Measurements from ENCODE around the gene ANO10. TPM values are rescaled to one million over a fixed set of nuclear protein-coding genes. Genes with fewer than 3 reads are reported as not detected.

Gene ANO10
- polyA plus RNA-seq, 3 donors: 11.2 to 24.8 (median 21.6) TPM

DNA sequence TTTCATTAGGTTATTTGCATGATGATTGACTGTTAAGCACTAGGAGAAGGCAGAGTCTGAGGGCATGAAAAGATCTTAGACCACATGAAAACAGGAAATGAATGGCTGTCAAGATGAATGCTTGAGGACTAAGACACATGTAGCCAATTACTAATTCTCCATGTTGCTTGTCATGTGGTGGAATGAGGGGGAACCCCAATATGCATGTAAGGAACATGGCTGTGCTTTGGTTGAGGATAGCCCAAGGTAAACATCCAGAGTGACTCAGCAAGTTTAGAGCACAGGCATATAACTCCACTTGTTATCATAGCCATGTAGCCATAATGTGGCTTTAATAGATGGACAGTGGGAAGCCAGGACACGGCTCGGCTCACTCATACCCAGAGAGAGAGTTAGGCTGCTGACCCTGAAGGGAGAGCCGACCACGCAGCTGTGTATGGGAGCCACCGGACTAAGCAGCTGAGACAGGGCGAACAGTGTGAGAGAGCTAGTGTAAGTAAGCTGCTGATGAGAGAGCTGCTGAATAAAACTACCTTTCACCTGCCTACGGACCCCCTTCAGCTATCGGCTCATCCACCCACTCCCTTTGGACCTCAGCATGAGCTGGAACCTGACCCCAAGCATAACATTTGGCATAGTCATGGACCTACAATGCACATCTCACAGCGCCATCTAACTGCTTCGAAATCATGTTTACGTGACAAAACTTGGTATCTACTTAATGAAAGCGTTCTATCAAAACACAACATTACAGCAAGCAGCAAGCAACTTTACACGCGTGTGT, 37.6 kb downstream of the ANO10 start:
- Histone ChIP-seq H4K20me1 (ENCODE audit: insufficient read depth, low read length) (no peaks in the 10 kb centered on the region), H3K9ac (ENCODE audit: insufficient read depth, low read length, poor library complexity, severe bottlenecking) (no peak overlapping the region), H3K79me2 (ENCODE audit: insufficient read depth, low read length) (no peaks in the 10 kb centered on the region), H3K36me3 (replicated peaks in 1 of 2; ENCODE audit: control insufficient read depth in 1 of 2, insufficient read depth in 2 of 2, low read length in 2 of 2) (peaks cover 0 to 12% of the 10 kb centered on the region in 2 donors), H3K4me1 (ENCODE audit: control insufficient read depth in 1 of 2, insufficient read depth in 2 of 2, low read length in 2 of 2) (peaks cover 0 to 2% of the 10 kb centered on the region in 2 donors), H3K27me3 (ENCODE audit: control insufficient read depth in 2 of 2, insufficient read depth in 2 of 2, low read length in 2 of 2) (no peaks in the 10 kb centered on the region), H3K4me3 (replicated peaks in 1 of 3; ENCODE audit: low read depth in 2 of 3, low read length in 3 of 3) (no peak overlapping the region), H3K4me2 (replicated peaks; ENCODE audit: extremely low read depth, low read length, poor library complexity, severe bottlenecking) (no peak overlapping the region), H3K9me3 (replicated peaks in 1 of 2; ENCODE audit: control insufficient read depth in 1 of 2, insufficient read depth in 1 of 2, low read length in 2 of 2) (no peaks in the 10 kb centered on the region), H3K27ac (ENCODE audit: low read depth in 1 of 2, low read length in 2 of 2) (no peak overlapping the region), H2AFZ (ENCODE audit: insufficient read depth, low read depth, low read length, poor library complexity, severe bottlenecking) (no peak overlapping the region)
- no peak for DNase-seq
- WGBS (ENCODE audit: insufficient coverage): 100% methylated on average over 7 of the region's 14 CpGs
- Mint-ChIP-seq H3K36me3 (peaks cover 26 to 56% of the 10 kb centered on the region in 2 donors), H3K4me1 (peaks cover 11% of the 10 kb centered on the region), H3K4me3 (no peak overlapping the region), H3K27me3 (ENCODE audit: low read depth in 3 of 3) (no peaks in the 10 kb centered on the region), H3K27ac (peak overlapping the region in 1 of 7 donors; percentile 2), H3K9me3 (peaks cover 0 to 2% (median 0%) of the 10 kb centered on the region in 7 donors)
- TF ChIP-seq, protein P1, sequence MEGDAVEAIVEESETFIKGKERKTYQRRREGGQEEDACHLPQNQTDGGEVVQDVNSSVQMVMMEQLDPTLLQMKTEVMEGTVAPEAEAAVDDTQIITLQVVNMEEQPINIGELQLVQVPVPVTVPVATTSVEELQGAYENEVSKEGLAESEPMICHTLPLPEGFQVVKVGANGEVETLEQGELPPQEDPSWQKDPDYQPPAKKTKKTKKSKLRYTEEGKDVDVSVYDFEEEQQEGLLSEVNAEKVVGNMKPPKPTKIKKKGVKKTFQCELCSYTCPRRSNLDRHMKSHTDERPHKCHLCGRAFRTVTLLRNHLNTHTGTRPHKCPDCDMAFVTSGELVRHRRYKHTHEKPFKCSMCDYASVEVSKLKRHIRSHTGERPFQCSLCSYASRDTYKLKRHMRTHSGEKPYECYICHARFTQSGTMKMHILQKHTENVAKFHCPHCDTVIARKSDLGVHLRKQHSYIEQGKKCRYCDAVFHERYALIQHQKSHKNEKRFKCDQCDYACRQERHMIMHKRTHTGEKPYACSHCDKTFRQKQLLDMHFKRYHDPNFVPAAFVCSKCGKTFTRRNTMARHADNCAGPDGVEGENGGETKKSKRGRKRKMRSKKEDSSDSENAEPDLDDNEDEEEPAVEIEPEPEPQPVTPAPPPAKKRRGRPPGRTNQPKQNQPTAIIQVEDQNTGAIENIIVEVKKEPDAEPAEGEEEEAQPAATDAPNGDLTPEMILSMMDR (IDR thresholded peaks at IDR 0.05): no peak
- intact Hi-C loops (cut with micrococcal nuclease): no loop called here

DNA sequence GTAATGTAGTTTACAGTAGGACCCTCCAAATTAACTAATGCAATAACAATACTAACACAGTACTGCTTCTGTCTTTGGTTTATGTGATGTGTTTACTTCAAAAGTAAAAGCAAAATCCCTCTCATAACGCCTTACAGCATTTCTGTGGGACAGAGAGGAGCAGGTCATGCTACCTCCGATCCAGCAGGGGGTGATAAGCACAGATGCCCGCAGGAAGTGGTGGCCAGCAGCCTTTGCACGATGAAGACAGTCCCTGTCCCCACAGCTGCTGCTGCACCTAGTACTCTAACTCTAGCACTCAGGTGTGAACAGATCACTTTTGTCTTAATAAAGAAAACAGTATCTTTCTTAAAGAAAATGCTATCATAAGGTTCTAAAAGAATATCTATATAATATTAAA, 38.3 kb downstream of the ANO10 start:
- intact Hi-C loops (cut with micrococcal nuclease): no loop called here
- peaks cover 21 to 52% of the 10 kb centered on the region in 2 donors for H3K36me3 Mint-ChIP-seq
- Histone ChIP-seq H3K79me2 (ENCODE audit: insufficient read depth, low read length) (no peaks in the 10 kb centered on the region), H3K9me3 (replicated peaks in 1 of 2; ENCODE audit: control insufficient read depth in 1 of 2, insufficient read depth in 1 of 2, low read length in 2 of 2) (no peaks in the 10 kb centered on the region), H3K36me3 (replicated peaks in 1 of 2; ENCODE audit: control insufficient read depth in 1 of 2, insufficient read depth in 2 of 2, low read length in 2 of 2) (peaks cover 0 to 13% of the 10 kb centered on the region in 2 donors), H4K20me1 (ENCODE audit: insufficient read depth, low read length) (no peaks in the 10 kb centered on the region), H3K4me3 (replicated peaks in 1 of 3; ENCODE audit: low read depth in 2 of 3, low read length in 3 of 3) (no peak overlapping the region), H3K4me1 (ENCODE audit: control insufficient read depth in 1 of 2, insufficient read depth in 2 of 2, low read length in 2 of 2) (peaks cover 0 to 2% of the 10 kb centered on the region in 2 donors), H3K9ac (ENCODE audit: insufficient read depth, low read length, poor library complexity, severe bottlenecking) (no peak overlapping the region), H2AFZ (ENCODE audit: insufficient read depth, low read depth, low read length, poor library complexity, severe bottlenecking) (no peak overlapping the region), H3K4me2 (replicated peaks; ENCODE audit: extremely low read depth, low read length, poor library complexity, severe bottlenecking) (no peak overlapping the region), H3K27ac (ENCODE audit: low read depth in 1 of 2, low read length in 2 of 2) (no peak overlapping the region), H3K27me3 (ENCODE audit: control insufficient read depth in 2 of 2, insufficient read depth in 2 of 2, low read length in 2 of 2) (no peaks in the 10 kb centered on the region)
- no peaks in the 10 kb centered on the region for H3K27me3 Mint-ChIP-seq (ENCODE audit: low read depth in 3 of 3)
- TF ChIP-seq, protein P1 (IDR thresholded peaks at IDR 0.05): no peak
- no peak overlapping the region for H3K4me3 Mint-ChIP-seq
- DNase-seq: no peak
- H3K9me3 Mint-ChIP-seq: peaks cover 0 to 2% (median 0%) of the 10 kb centered on the region in 7 donors
- peaks cover 11% of the 10 kb centered on the region for H3K4me1 Mint-ChIP-seq
- WGBS (ENCODE audit: insufficient coverage): 100% methylated on average over 2 of the region's 4 CpGs
- H3K27ac Mint-ChIP-seq: peak overlapping the region in 1 of 7 donors; percentile 15
